K562 (cell line): ENCODE measurements around the gene ADAM19. TPM values are rescaled to one million over a fixed set of nuclear protein-coding genes. Genes with fewer than 3 reads are reported as not detected.

ENCODE experiments used
- ATAC-seq: fragments of 200-7000 bp; cut with Tn5 transposase; 3 replicates; pipeline ENCODE4 v1.9.1; 2020; ENCODE audit warnings: moderate library complexity
- BruUV-seq: library from RNA; stranded (reverse); fragments of 400-500 nt; replicated peaks from 2 replicates; lab custom pipeline; 2021; lab: Mats Ljungman, UMichigan
- CTCF ChIA-PET: fragments of 300-600 bp; formaldehyde crosslinking; extraction: SDS; loops from one replicate; lab custom pipeline; 2021; ENCODE audit warnings: low intra/inter-chr PET ratio; lab: Yijun Ruan, JAX
- POLR2A ChIA-PET: fragments of 300-600, 350-650 bp; sonication (Branson Sonifier 250); formaldehyde crosslinking; extraction: SDS; loops from one replicate; lab custom pipeline; 2021; ENCODE audit warnings: antibody characterized with exemption, inconsistent platforms; lab: Yijun Ruan, JAX
- DNase-seq, 4 experiments: peaks; one replicate each; pipeline versions ENCODE4 v3.0.0 to v3.0.0-alpha.2; 2011 to 2018; ENCODE audit warnings: low spot score in 3 of 4, mixed read lengths in 3 of 4; ENCODE audit errors: extremely low read depth in 1 of 4
- FAIRE-seq: peaks from 2 replicates; lab custom pipeline; 2011; peaks lifted over from hg19 to GRCh38; lab: Jason Lieb, UNC
- H2AFZ ChIP-seq: 2 replicates; pipeline ENCODE4 v1.6.0; 2011; ENCODE audit warnings: low read depth, low read length, control low read depth, inconsistent platforms
- H3K27ac ChIP-seq: fragments of 200-600 bp; 3 replicates; pipeline ENCODE4 v1.8.0; 2011; ENCODE audit warnings: low read depth, mild to moderate bottlenecking, control low read depth, inconsistent platforms, low read length, moderate library complexity, mixed read lengths; ENCODE audit errors: extremely low read depth
- H3K27me3 ChIP-seq, 2 experiments: fragments of 300-600 bp in 1 of 2; 2 replicates in 1 of 2; 3 replicates in 1 of 2; pipeline versions ENCODE4 v1.6.0 to v1.8.0; 2011; ENCODE audit warnings: inconsistent platforms in 2 of 2, low read length in 2 of 2, mild to moderate bottlenecking in 1 of 2, mixed read lengths in 1 of 2, moderate library complexity in 1 of 2; ENCODE audit not compliant: control insufficient read depth in 2 of 2, insufficient read depth in 2 of 2
- H3K36me3 ChIP-seq: fragments of 300-600 bp; 3 replicates; pipeline ENCODE4 v1.8.0; 2011; ENCODE audit warnings: mild to moderate bottlenecking, low read length, inconsistent platforms; ENCODE audit not compliant: control insufficient read depth, insufficient read depth
- H3K4me1 ChIP-seq, 2 experiments: fragments of 200-600 bp in 1 of 2; replicated peaks in 1 of 2; 2 replicates in 1 of 2; 3 replicates in 1 of 2; pipeline versions ENCODE4 v1.5.1 to v1.8.0; 2011; ENCODE audit warnings: inconsistent platforms in 2 of 2, low read length in 2 of 2, mild to moderate bottlenecking in 1 of 2, mixed read lengths in 1 of 2, moderate library complexity in 1 of 2; ENCODE audit not compliant: control insufficient read depth in 2 of 2, insufficient read depth in 2 of 2
- H3K4me2 ChIP-seq: 2 replicates; pipeline ENCODE4 v1.6.1; 2011; ENCODE audit warnings: low read length, control low read depth, inconsistent platforms, mixed read lengths; ENCODE audit not compliant: insufficient read depth
- H3K4me3 ChIP-seq: fragments of 200-600 bp; sonication (generic), shearing (Covaris generic); 2 replicates; pipeline ENCODE4 v1.5.1; 2016; ENCODE audit warnings: control low read depth, inconsistent platforms
- H3K79me2 ChIP-seq: fragments of 200-600 bp; 3 replicates; pipeline ENCODE4 v1.8.0; 2011; ENCODE audit warnings: low read length, inconsistent platforms; ENCODE audit not compliant: control insufficient read depth, insufficient read depth
- H3K9ac ChIP-seq, 2 experiments: 2 replicates each; pipeline versions ENCODE4 v1.6.0 to v1.6.1; 2011; ENCODE audit warnings: low read depth in 2 of 2, low read length in 2 of 2, control low read depth in 1 of 2, inconsistent platforms in 1 of 2, mild to moderate bottlenecking in 1 of 2, mixed read lengths in 1 of 2; ENCODE audit not compliant: insufficient read depth in 1 of 2
- H3K9me1 ChIP-seq: one replicate; pipeline ENCODE4 v1.6.0; 2011; ENCODE audit warnings: inconsistent platforms, mild to moderate bottlenecking, low read length, moderate library complexity; ENCODE audit not compliant: control insufficient read depth, insufficient read depth
- H3K9me3 ChIP-seq: replicated peaks from 2 replicates; pipeline ENCODE4 v1.5.1; 2011; ENCODE audit warnings: low read depth, low read length, inconsistent platforms; ENCODE audit not compliant: control insufficient read depth, insufficient read depth
- H4K20me1 ChIP-seq: replicated peaks from 2 replicates; pipeline ENCODE4 v1.6.1; 2011; ENCODE audit warnings: low read length, inconsistent platforms, mixed read lengths; ENCODE audit not compliant: control insufficient read depth, insufficient read depth
- AFF4 ChIP-seq: sonication (generic); formaldehyde crosslinking; IDR thresholded peaks from 2 replicates; pipeline ENCODE4 v1.8.0; 2023; ENCODE audit warnings: mild to moderate bottlenecking, missing genetic modification reagents
- CAMTA2 ChIP-seq: fragments of 250-450 bp; sonication (Bioruptor Pico); conservative IDR thresholded peaks from 2 replicates; pipeline ENCODE4 v1.5.1; 2022
- SMAD4 ChIP-seq: fragments of 250-450 bp; sonication (Bioruptor Pico); conservative IDR thresholded peaks from 2 replicates; pipeline ENCODE4 v1.8.0; 2021; ENCODE audit warnings: inconsistent platforms, mild to moderate bottlenecking, moderate library complexity
- SNRNP70 ChIP-seq: fragments of 200-400 bp; formaldehyde crosslinking; optimal IDR thresholded peaks from 2 replicates; pipeline ENCODE3; 2017; ENCODE audit warnings: low read depth, low read length
- SRF ChIP-seq, 2 experiments: fragments of 250-450, 450-650 bp in 1 of 2; sonication (Bioruptor Pico) in 1 of 2; sonication (generic) in 1 of 2; formaldehyde crosslinking; IDR thresholded peaks; 2 replicates each; pipeline versions ENCODE4 v1.5.0 to v1.5.1; 2020 to 2022; ENCODE audit warnings: mild to moderate bottlenecking in 1 of 2, missing genetic modification reagents in 1 of 2
- STAT5A ChIP-seq: IDR thresholded peaks from 2 replicates; pipeline ENCODE4 v1.6.1; 2012; ENCODE audit warnings: low read length, inconsistent platforms, borderline replicate concordance
- ZBTB1 ChIP-seq: sonication (generic); formaldehyde crosslinking; IDR thresholded peaks from 2 replicates; pipeline ENCODE4 v1.8.1; 2023; ENCODE audit warnings: missing genetic modification reagents, low read depth, mild to moderate bottlenecking, borderline replicate concordance
- ZNF778 ChIP-seq: fragments of 450-650 bp; formaldehyde crosslinking; IDR thresholded peaks from 2 replicates; pipeline ENCODE4 v1.4.0; 2020; ENCODE audit warnings: mild to moderate bottlenecking, moderate library complexity
- WGBS: fragments of 100-300 bp; shearing (Covaris generic); methylation state at CpG from one replicate; pipeline ENCODE4 v1.1.6; 2016; ENCODE audit warnings: low coverage, mixed read lengths; ENCODE audit not compliant: insufficient coverage; ENCODE audit errors: missing lambda C conversion rate; 5-methylcytosine and 5-hydroxymethylcytosine counted together
- in situ Hi-C: fragments of 300-500 bp; cut with MboI; formaldehyde crosslinking; loops from 4 replicates; pipeline ENCODE4 v1.15.0; 2018; ENCODE audit warnings: inconsistent platforms, mixed read lengths
- intact Hi-C: fragments of 100-400 bp; cut with micrococcal nuclease; formaldehyde crosslinking; loops from 2 replicates; pipeline ENCODE4 v1.14.2; 2022
- polyA plus RNA-seq, 8 experiments: library from polyadenylated mRNA; depleted of rRNA in 4 of 8; stranded (reverse) in 5 of 8; unstranded in 3 of 8; fragments of >200 nt; fragmentation: Nextera tagmentation in 2 of 8; fragmentation: Illumina TruSeq in 1 of 8; extraction: Ambion mirVana in 2 of 8; extraction: Trizol in 1 of 8; gene quantifications; 2 replicates each; pipeline versions ENCODE4 v1.2.1 to v1.2.3, GENCODE V29; 2011 to 2014; ENCODE audit warnings: inconsistent platforms in 1 of 8, missing spikeins in 1 of 8
- total RNA-seq, 7 experiments: library from RNA; depleted of rRNA in 6 of 7; stranded (reverse); fragments of >200 nt in 6 of 7; fragmentation: Illumina TruSeq in 2 of 7; extraction: Trizol in 2 of 7; gene quantifications; 2 replicates each; pipeline versions ENCODE4 v1.2.1 to v1.2.3, GENCODE V29; 2011 to 2021; ENCODE audit warnings: low replicate concordance in 1 of 7

ADAM19 gene
- total and polyA plus RNA-seq, 9 of the 15 experiments (the other 6 are each of a cell fraction or from before 2014, with no cell fraction given): 0.11 to 1.1 (median 0.43) TPM

GRCh38 chr5:157558041-157558595 is 17.5 kb downstream of the ADAM19 start:
- Histone ChIP-seq H3K4me3 (no peak overlapping the region), H3K9ac (no peak overlapping the region), H3K9me1 (no peaks in the 10 kb centered on the region), H3K79me2 (no peaks in the 10 kb centered on the region), H3K9me3 (no peaks in the 10 kb centered on the region), H3K4me1 (peaks cover 0 to 4% of the 10 kb centered on the region in 2 experiments; a peak in 1 of 5 replicates)
- in situ Hi-C loops (no loop called here), intact Hi-C loops (no loop called here)
- no TSS peak for BruUV-seq
- CTCF ChIA-PET: no interaction called here
- 1% methylated on average over 4 of the region's 4 CpGs for WGBS
- POLR2A ChIA-PET: interaction anchor here (0.9 to 1.2 kb wide), 3 partner anchors 11 to 173 kb away, joined by 3 read pairs; partner anchors contain the start of gene THG1L
- no peak for FAIRE-seq
- TF ChIP-seq ZBTB1 (no peak), CAMTA2 (CRISPR knock-in tag) (no peak), ZNF778 (CRISPR knock-in tag) (no peak), SNRNP70 (no peak), STAT5A (no peak), AFF4 (CRISPR knock-in tag) (no peak), SRF (CRISPR knock-in tag; IDR thresholded peaks at IDR 0.05) (no peak), SMAD4 (CRISPR knock-in tag) (no peak)
- TF ChIP-seq, all 486 proteins: peak for 0
- Histone ChIP-seq H4K20me1 (no peaks in the 10 kb centered on the region), H2AFZ (no peak overlapping the region), H3K27me3 (peaks cover 0 to 6% of the 10 kb centered on the region in 2 experiments; a peak in 2 of 5 replicates), H3K4me2 (no peak overlapping the region), H3K36me3 (no peaks in the 10 kb centered on the region), H3K27ac (no peak overlapping the region)
- ATAC-seq (no peak), DNase-seq (no peak)
